ENCODE results near the gene GJB2.

GJB2 gene

GRCh38 chr13:20149762-20150161, 43.0 kb downstream of the GJB2 start:
- H3K4me3 ChIP-seq (ENCODE audit: extremely low read depth, insufficient read depth, low read length, poor library complexity, severe bottlenecking), result no peak overlapping the region
- H3K9me3 ChIP-seq (ENCODE audit: control insufficient read depth, low read length), result no peaks in the 10 kb centered on the region
- H3K27ac ChIP-seq (ENCODE audit: low read depth, low read length, severe bottlenecking), result no peak overlapping the region
- no peaks in the 10 kb centered on the region for H3K36me3 ChIP-seq (ENCODE audit: control insufficient read depth, insufficient read depth, low read length)
- H3K4me1 ChIP-seq (ENCODE audit: control insufficient read depth, insufficient read depth, low read length, poor library complexity, severe bottlenecking), result no peaks in the 10 kb centered on the region
- 86 to 91% methylated on average over 9 of the region's 9 CpGs for WGBS, 2 experiments (ENCODE audit: insufficient coverage in 2 of 2)

GRCh38 chr13:20148501-20149183, 44.1 kb downstream of the GJB2 start:
- no peak overlapping the region for H3K27ac ChIP-seq (ENCODE audit: low read depth, low read length, severe bottlenecking)
- no peaks in the 10 kb centered on the region for H3K36me3 ChIP-seq (ENCODE audit: control insufficient read depth, insufficient read depth, low read length)
- no peak overlapping the region for H3K4me3 ChIP-seq (ENCODE audit: extremely low read depth, insufficient read depth, low read length, poor library complexity, severe bottlenecking)
- H3K9me3 ChIP-seq (ENCODE audit: control insufficient read depth, low read length), result no peaks in the 10 kb centered on the region
- H3K4me1 ChIP-seq (ENCODE audit: control insufficient read depth, insufficient read depth, low read length, poor library complexity, severe bottlenecking), result no peaks in the 10 kb centered on the region
- WGBS, 2 experiments (ENCODE audit: insufficient coverage in 2 of 2), result 90 to 95% methylated on average over 12 to 14 of the region's 16 CpGs

GRCh38 chr13:20146381-20146780, 46.4 kb downstream of the GJB2 start:
- Histone ChIP-seq H3K4me1 (ENCODE audit: control insufficient read depth, insufficient read depth, low read length, poor library complexity, severe bottlenecking) (no peaks in the 10 kb centered on the region), H3K36me3 (ENCODE audit: control insufficient read depth, insufficient read depth, low read length) (no peaks in the 10 kb centered on the region), H3K4me3 (ENCODE audit: extremely low read depth, insufficient read depth, low read length, poor library complexity, severe bottlenecking) (no peak overlapping the region), H3K27ac (ENCODE audit: low read depth, low read length, severe bottlenecking) (no peak overlapping the region), H3K9me3 (ENCODE audit: control insufficient read depth, low read length) (no peaks in the 10 kb centered on the region)
- WGBS, 2 experiments (ENCODE audit: insufficient coverage in 2 of 2), result 100% methylated on average over 1 of the region's 1 CpG; no CpG with 5 or more reads in 1 of the 2 experiments

DNA sequence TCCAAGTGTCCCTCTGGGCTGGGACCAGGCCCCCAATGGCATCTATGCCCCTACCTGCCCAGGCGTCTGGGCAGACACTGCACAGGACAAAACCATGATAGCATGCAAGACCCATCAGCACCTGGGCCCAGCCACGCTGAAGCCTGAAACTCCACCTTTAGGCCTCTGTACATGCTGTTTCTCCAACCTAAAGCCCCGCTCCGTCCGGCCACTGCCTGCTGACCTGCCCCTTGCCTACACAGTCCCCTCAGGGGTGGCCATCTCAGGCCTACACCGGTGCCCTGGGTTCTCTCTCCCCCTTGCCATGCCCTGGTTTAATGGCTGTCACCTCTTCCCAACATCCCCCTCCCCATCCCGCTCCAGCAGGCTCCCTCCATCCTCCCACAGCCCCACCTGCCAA, 47.2 kb downstream of the GJB2 start:
- Histone ChIP-seq H3K9me3 (ENCODE audit: control insufficient read depth, low read length) (no peaks in the 10 kb centered on the region), H3K4me3 (ENCODE audit: extremely low read depth, insufficient read depth, low read length, poor library complexity, severe bottlenecking) (no peak overlapping the region), H3K36me3 (ENCODE audit: control insufficient read depth, insufficient read depth, low read length) (no peaks in the 10 kb centered on the region), H3K4me1 (ENCODE audit: control insufficient read depth, insufficient read depth, low read length, poor library complexity, severe bottlenecking) (no peaks in the 10 kb centered on the region), H3K27ac (ENCODE audit: low read depth, low read length, severe bottlenecking) (no peak overlapping the region)
- WGBS, 2 experiments (ENCODE audit: insufficient coverage in 2 of 2), result 66 to 74% methylated on average over 5 to 7 of the region's 7 CpGs

- 90 to 92% methylated on average over 11 to 12 of the region's 12 CpGs for WGBS, 2 experiments (ENCODE audit: insufficient coverage in 2 of 2)
- Histone ChIP-seq H3K36me3 (ENCODE audit: control insufficient read depth, insufficient read depth, low read length) (no peaks in the 10 kb centered on the region), H3K4me1 (ENCODE audit: control insufficient read depth, insufficient read depth, low read length, poor library complexity, severe bottlenecking) (no peaks in the 10 kb centered on the region), H3K4me3 (ENCODE audit: extremely low read depth, insufficient read depth, low read length, poor library complexity, severe bottlenecking) (no peak overlapping the region), H3K9me3 (ENCODE audit: control insufficient read depth, low read length) (no peaks in the 10 kb centered on the region), H3K27ac (ENCODE audit: low read depth, low read length, severe bottlenecking) (no peak overlapping the region)
Measured at GRCh38 chr13:20144141-20144850, 48.4 kb downstream of the GJB2 start.

- WGBS, 2 experiments (ENCODE audit: insufficient coverage in 2 of 2), result 94% methylated on average over 27 to 29 of the region's 30 CpGs
- no peaks in the 10 kb centered on the region for H3K9me3 ChIP-seq (ENCODE audit: control insufficient read depth, low read length)
- no peaks in the 10 kb centered on the region for H3K36me3 ChIP-seq (ENCODE audit: control insufficient read depth, insufficient read depth, low read length)
- H3K4me3 ChIP-seq (ENCODE audit: extremely low read depth, insufficient read depth, low read length, poor library complexity, severe bottlenecking), result no peak overlapping the region
- H3K4me1 ChIP-seq (ENCODE audit: control insufficient read depth, insufficient read depth, low read length, poor library complexity, severe bottlenecking), result no peaks in the 10 kb centered on the region
- no peak overlapping the region for H3K27ac ChIP-seq (ENCODE audit: low read depth, low read length, severe bottlenecking)
Measured at GRCh38 chr13:20142927-20143480, 49.7 kb downstream of the GJB2 start.

DNA sequence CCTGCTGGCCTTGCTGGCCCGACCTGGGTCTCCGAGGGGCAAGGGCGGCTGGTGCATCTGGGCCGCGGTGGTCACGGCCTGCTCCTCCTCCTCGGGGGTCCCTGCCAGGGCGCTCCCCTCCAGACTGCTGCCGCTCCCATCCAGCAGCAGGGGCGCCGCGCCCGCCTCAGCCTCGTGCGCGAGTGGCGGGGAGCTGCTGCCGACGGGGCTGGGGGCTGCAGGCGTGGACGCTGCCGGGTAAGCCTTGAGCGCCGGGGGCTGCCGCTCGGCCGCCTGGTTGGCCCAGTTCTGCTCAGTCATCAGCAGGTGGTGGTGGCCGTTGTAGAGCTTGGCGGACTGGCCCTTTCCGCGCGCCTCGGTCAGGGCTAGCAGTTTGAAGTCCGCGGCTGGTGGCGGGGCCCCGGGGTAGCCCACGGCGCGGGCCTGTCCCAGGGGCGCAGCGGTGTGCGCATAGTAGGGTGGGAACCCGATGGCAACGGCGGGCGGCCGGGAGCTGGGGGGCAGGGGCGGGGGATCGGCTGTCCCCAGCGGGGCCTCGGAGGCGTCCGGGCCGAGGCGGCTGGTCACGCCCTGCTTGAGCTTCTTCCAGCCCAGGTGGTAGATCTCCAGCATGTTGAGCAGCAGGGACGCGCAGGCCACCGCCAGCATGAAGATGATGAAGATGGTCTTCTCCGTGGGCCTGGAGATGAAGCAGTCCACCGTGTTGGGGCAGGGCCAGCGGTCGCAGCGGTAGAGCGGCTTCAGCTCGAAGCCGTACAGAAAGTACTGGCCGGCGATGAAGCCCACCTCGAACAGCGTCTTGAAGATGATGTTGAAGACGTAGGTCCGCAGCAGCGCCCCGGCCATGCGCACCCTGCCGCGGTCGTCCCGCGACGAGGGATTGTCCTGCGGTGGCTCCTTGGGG, 50.5 kb downstream of the GJB2 start:
- Histone ChIP-seq H3K36me3 (ENCODE audit: control insufficient read depth, insufficient read depth, low read length) (no peaks in the 10 kb centered on the region), H3K4me3 (ENCODE audit: extremely low read depth, insufficient read depth, low read length, poor library complexity, severe bottlenecking) (no peak overlapping the region)
- 93 to 95% methylated on average over 61 to 77 of the region's 84 CpGs for WGBS, 2 experiments (ENCODE audit: insufficient coverage in 2 of 2)

DNA sequence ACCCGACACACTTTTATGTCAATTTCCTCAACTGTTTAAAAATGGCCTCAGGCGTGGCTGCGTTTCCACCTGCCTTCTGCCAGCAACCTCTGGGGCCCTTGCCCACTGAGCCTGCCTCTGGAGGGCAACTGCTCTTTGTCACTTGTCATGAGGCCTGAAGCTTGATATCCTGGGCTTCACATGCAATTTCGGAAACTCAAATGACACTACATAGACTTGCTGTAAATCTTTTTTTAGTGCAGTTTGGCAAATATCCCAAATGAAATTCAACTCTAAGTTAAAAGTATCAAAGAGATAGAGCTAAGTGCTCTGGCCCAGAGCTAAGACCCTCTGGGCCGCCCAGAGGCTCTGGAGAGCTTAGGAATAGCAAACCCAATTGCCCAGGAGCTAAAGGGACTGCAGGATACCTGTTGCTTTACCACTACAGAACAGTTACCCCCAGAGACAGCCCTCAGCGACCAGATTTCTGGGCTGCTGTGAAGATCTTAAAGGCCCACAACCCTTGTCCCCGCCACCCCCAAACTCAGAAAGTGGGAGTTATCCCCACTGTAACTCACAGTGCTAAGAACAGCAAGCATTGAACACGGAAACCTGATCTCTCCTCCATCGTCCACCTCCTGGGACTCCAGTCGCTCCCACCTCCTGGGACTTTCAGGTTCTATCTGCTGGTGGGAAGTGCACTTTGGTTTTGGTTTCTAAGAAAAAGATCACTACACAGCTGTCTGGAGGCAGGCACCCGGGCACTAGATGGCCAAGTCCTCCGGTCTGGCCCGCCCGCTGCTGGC, 51.3 kb downstream of the GJB2 start:
- 85 to 88% methylated on average over 10 to 12 of the region's 14 CpGs for WGBS, 2 experiments (ENCODE audit: insufficient coverage in 2 of 2)
- H3K27ac ChIP-seq (ENCODE audit: low read depth, low read length, severe bottlenecking), result no peak overlapping the region
- no peak overlapping the region for H3K4me3 ChIP-seq (ENCODE audit: extremely low read depth, insufficient read depth, low read length, poor library complexity, severe bottlenecking)
- no peaks in the 10 kb centered on the region for H3K4me1 ChIP-seq (ENCODE audit: control insufficient read depth, insufficient read depth, low read length, poor library complexity, severe bottlenecking)
- no peaks in the 10 kb centered on the region for H3K36me3 ChIP-seq (ENCODE audit: control insufficient read depth, insufficient read depth, low read length)
- H3K9me3 ChIP-seq (ENCODE audit: control insufficient read depth, low read length), result no peaks in the 10 kb centered on the region

More for the DNA sequence above, 50.5 kb downstream of the GJB2 start:
- H3K4me1 ChIP-seq (ENCODE audit: control insufficient read depth, insufficient read depth, low read length, poor library complexity, severe bottlenecking), result no peaks in the 10 kb centered on the region
- H3K27ac ChIP-seq (ENCODE audit: low read depth, low read length, severe bottlenecking), result no peak overlapping the region
- H3K9me3 ChIP-seq (ENCODE audit: control insufficient read depth, low read length), result no peaks in the 10 kb centered on the region

- no peaks in the 10 kb centered on the region for H3K36me3 ChIP-seq (ENCODE audit: control insufficient read depth, insufficient read depth, low read length)
- H3K4me1 ChIP-seq (ENCODE audit: control insufficient read depth, insufficient read depth, low read length, poor library complexity, severe bottlenecking), result no peaks in the 10 kb centered on the region
- H3K9me3 ChIP-seq (ENCODE audit: control insufficient read depth, low read length), result no peaks in the 10 kb centered on the region
- no CpG with 5 or more reads among the region's 4 CpGs for WGBS, 2 experiments (ENCODE audit: insufficient coverage in 2 of 2)
- no peak overlapping the region for H3K27ac ChIP-seq (ENCODE audit: low read depth, low read length, severe bottlenecking)
- no peak overlapping the region for H3K4me3 ChIP-seq (ENCODE audit: extremely low read depth, insufficient read depth, low read length, poor library complexity, severe bottlenecking)
Measured at GRCh38 chr13:20140487-20140886, 52.3 kb downstream of the GJB2 start.

DNA sequence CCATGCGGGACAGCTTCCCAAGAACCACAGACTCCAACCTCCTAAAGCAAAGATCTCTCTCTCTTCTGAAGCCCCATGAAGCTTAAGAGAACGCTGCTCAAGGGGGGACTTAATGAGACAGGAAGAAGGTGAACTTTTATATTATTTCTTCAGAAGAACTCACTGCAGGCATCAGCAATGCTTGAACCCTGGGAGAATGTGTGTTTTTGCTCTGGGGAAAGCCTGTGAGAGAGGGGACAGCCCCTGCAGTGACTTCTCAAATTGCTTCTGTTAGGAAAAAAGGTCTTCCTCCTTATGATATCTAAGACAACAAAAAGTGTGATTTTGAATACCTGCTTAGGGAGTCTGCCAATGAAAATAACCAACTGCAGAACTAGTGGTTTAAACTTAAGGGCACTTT, 54.9 kb downstream of the GJB2 start:
- Histone ChIP-seq H3K36me3 (ENCODE audit: control insufficient read depth, insufficient read depth, low read length) (no peaks in the 10 kb centered on the region), H3K4me1 (ENCODE audit: control insufficient read depth, insufficient read depth, low read length, poor library complexity, severe bottlenecking) (no peaks in the 10 kb centered on the region), H3K27ac (ENCODE audit: low read depth, low read length, severe bottlenecking) (no peak overlapping the region), H3K4me3 (ENCODE audit: extremely low read depth, insufficient read depth, low read length, poor library complexity, severe bottlenecking) (no peak overlapping the region), H3K9me3 (ENCODE audit: control insufficient read depth, low read length) (no peaks in the 10 kb centered on the region)
- WGBS, 2 experiments (ENCODE audit: insufficient coverage in 2 of 2), result no CpG with 5 or more reads among the region's 2 CpGs

Data from mesodermal cell (in vitro differentiated cells).